Right ventricle myocardium inferior (tissue), 1 donor: ENCODE data around the gene CANT1. TPM values are rescaled to one million over a fixed set of nuclear protein-coding genes. Genes with fewer than 3 reads are reported as not detected.

Experiments
- ATAC-seq: fragments of 200-7000 bp; cut with Tn5 transposase; one replicate; pipeline ENCODE4 v1.9.1; 2020; ENCODE audit warnings: mild to moderate bottlenecking, moderate library complexity
- DNase-seq: peaks from one replicate; pipeline ENCODE4 v3.0.0; 2021; ENCODE audit errors: missing footprints
- intact Hi-C: fragments of 100-400 bp; cut with DNase I; formaldehyde crosslinking; loops from one replicate; pipeline ENCODE4 v1.11.0; 2022
- total RNA-seq: library from RNA; stranded (reverse); fragmentation: NEBNext Ultra II Directional; extraction: Animal tissue kit (Norgen Biotek cat#: 25700); gene quantifications from one replicate; pipeline ENCODE4 v1.2.1, GENCODE V29; 2021
- donor health status: DM: no; HTN: yes; CAD: no; lungs with severe emphysema.

The CANT1 gene
- total RNA-seq, 1 donor from 2014 or later: 31.1 TPM

DNA sequence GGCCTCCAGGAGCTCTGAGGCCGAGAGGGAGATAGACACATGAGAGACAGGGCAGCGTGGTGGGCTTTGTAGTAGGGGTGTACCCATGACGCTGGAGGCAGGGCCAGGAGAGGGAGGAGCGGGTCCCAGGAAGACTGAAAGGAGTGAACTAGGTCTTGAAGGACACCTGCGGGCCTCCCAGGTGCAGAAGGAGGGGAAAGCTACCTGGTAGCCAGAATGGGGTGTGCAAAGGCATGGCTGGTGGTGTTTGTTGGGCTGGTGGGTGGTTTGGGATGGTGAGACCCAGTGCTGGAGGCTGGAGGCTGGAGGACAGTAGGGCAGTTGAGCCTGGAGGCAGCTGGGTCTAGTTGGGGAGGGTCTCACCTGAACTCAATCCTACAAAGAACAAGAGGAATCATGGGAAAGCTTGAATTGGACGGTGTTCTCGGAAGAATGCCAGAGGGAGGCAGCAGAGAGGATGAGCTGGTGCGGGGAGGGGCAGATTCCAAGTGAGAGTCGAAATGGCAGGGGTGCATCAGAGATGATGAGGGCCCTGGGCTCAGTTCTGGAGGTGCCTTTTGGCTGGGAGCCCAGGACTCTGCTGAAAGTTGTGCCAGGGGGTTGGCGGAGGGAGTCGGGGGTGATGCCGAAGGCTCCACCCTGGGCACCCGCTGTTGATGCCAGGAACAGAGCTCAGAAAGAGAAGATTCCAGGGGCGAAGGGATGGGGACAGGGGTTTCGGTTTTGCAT is 35.6 kb upstream of the CANT1 start:
- ATAC-seq (no peak), DNase-seq (no peak)
- intact Hi-C loops: no loop called here

DNA sequence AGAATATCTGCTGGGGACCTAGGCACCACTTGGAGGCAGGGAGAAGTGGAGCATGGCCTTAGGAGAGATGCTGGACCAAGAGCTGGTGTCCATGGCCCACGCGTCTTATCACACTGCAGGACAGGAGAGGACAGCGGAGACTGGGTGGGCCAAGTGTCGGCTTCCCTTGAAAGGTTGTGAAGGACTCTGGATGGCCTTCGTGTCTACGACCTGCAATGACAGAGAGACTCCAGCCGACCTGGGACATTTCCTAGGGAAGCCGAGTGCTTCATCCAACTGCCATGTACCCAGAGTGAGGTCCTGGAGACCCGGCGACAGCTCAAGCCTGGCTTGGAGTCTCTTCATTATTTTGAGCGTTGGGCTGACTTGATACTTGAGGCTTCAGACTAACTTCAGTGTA is 34.9 kb upstream of the CANT1 start:
- intact Hi-C loops: no loop called here
- DNase-seq: no peak

DNA sequence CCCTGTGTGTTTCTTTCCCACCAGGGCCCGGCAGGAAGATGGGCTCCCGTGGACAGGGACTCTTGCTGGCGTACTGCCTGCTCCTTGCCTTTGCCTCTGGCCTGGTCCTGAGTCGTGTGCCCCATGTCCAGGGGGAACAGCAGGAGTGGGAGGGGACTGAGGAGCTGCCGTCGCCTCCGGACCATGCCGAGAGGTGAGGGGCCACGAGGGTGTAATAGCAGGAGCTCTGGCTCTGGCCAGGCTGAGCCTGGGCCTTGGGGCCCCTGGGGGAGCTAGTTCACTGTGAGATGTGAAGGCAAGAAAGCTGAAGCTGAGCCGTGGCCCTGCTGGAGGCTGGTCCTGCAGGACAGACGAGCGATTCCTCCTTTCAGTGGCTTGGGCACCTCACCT is 34.4 kb upstream of the CANT1 start:
- no peak for ATAC-seq
- no peak for DNase-seq
- intact Hi-C loops: no loop called here

More for the DNA sequence above, 34.9 kb upstream of the CANT1 start:
- no peak for ATAC-seq

DNA sequence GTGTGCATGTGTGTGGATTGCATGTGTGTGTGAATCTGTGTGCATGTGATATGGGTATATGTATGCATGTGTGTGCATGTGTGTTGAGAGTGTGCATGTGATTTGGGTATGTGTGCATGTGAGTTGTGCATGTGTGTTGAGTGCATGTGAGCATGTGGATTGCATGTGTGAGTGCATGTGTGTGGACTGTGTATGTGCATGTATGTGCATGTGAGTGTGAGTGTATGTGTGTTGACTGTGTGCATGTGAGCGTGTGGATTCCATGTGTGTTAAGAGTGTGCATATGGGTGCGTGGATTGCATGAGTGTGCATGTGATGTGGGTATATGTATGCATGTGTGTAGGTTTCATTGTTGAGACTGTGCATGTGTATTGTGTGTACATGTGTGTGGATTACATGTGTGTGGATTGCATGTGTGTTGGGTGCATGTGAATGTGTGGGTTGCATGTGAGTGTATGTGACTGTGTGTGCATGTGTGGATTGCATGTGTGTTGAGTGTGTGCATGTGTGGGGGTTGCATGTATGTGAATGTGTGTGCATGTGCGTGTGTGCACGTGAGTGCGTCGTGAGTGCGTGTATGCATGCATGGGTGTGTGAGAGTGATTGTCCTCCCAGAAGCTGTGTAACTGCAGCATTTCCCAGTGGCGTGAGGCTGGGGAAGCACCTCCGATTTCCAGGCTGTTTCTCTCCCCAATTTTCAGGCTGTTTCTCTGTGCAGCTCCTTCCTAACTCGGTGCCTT is 33.8 kb upstream of the CANT1 start:
- no peak for DNase-seq
- intact Hi-C loops: no loop called here
- no peak for ATAC-seq

DNA sequence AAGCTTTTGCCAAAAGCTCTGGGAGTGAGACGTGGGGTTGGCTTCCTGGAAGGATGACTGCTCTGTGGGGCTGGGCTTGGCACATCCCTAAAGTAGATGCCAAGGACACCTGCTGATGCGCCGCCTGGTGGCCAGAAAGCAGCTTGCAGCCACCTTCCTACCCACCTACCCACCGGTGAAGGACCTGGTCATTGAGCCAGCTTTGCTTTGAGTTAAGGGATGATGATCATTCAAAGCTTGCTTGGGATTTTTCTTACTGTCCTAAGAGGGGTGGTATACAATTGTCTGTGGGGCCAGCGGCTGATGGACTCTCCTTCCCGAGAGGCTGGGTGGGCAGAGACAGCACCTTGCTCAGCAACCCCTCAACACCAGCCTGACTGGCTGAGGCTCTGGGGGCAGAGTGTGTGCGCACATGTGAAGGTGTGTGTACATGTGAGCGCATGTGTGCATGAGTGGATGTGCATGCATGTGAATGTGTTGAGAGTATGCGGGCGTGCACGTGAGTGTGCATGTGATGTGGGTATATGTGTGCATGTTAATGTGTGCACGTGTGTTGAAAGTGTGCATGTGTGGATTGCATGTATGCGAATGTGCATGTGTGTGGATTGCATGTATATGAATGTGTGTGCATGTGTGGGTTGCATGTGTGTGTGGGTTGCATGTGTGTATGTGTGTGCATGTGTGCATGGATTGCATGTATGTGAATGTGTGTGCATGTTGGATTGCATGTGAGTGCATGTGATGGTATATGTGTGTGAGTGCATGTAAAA is 33.0 kb upstream of the CANT1 start:
- DNase-seq (peak; percentile 84), ATAC-seq (no peak)
- intact Hi-C loops: no loop called here

DNA sequence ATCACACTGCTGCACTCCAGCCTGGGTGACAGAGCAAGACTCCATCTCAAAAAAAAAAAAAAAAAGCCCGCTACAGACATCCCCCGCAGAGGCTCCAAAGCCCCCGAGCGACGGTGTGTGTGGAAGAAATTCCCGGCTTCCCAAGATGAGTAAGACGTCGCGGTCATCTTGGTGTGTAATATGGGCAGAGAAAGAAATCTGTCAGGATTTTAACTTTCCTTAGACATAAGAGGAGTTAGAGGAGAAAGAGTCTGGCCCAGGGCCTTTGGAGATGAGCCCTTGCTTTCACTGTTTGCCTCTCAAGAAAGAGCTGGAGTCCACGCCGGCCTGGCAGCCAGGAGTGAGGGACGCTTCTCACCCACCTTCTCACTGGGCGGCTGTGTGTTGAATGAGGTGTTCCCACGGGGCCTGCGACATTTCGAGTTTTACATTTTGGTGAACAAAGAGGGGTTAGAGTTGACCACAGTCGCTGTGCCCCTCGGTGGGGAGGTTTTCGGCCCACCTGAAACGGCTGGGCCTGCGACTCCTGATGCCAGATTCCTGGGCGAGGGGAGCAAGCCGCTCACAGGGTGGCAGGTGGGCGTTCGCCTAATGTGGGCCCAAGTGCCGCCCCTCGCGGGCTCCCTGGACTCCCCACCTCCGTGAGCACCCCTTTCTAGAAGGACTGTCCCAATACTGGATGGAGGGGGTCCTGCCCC is 32.3 kb upstream of the CANT1 start:
- DNase-seq (no peak), ATAC-seq (no peak)
- intact Hi-C loops: no loop called here

DNA sequence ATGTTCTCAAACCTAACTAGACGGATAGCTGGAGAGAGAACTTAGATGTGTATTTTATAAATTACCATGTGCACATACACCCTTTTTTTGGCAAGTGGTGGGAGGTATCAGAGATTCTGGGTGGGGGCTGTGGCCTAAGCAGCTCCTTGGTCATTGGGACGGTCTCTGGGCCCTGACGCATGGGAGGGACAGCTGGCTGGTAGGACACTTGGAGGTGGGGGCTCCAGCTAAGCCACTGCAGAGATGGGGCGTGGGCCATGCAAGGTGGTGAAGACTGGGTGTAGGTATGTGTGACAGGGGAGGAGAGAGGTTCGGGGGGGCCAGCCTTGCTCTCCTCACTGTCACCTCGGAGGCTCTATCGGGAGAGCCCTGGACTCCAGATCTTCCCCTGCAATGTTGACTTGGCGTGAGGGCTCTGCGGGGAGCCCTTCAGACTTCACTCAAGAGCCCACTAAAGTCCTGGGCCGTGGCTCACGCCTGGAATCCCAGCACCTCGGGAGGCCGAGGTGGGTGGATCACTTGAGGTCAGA is 31.5 kb upstream of the CANT1 start:
- ATAC-seq (no peak), DNase-seq (no peak)
- intact Hi-C loops: no loop called here

DNA sequence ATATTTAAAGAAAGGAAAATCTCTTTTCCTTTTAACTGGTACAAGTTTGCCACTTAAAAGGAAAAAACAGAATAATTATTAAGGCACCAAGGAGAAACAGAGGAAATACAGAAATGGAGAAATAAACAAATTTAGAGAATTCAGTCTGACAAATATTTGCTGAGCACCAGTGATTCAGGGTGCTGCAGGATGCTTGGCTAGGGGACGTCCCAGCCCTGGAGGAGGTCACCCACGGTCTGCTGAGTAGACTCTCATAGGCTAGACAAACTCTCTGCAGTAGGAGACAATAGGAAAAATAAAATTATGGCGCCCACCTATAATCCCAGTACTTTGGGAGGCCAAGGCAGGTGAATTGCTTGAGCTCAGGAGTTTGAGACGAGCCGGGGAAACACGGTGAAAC is 30.3 kb upstream of the CANT1 start:
- ATAC-seq: no peak
- intact Hi-C loops: no loop called here
- no peak for DNase-seq

DNA sequence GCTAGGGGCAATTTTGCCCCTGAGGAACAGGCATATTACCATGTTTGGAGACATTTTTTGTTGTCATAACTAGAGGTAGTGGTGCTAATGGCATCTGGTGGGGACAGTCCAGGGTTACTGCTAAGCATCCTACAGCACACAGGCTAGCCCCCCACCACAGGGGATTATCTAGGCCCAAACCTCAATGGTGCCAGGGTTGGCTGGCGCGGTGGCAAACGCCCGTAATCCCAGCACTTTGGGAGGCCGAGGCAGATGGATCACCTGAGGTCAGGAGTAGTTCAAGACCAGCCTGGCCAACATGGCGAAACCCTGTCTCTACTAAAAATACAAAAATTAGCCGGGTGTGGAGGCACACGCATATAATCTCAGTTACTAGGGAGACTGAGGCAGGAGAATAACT is 29.6 kb upstream of the CANT1 start:
- ATAC-seq (no peak), DNase-seq (no peak)
- intact Hi-C loops: no loop called here

DNA sequence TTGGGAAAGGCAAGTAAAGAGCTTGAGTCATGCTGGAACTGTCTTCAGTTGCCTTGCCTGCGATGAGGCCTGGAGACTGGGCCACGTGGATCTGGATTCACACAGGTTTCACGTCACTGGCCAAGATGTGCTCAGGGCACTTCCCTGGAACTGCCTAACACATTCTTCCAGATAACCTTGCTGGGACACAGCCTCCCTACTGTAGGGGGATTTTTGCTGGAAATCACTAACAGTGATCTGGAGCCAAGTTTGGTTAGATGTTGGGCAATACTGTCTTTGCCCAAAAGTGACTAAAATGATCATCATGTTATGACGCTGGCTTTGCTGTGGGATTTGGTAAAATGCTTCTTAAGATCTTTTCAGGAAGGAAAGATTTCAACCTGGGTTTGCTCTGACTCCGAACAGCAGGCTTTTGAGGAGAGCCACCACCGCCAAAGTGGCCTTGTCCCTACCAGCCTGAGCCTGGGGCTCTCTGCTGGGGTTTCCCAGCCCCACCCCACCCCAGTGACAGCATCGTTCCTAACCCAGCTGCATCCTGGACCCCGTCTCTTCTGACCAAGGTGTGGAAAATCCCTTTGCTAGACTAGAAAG is 29.1 kb upstream of the CANT1 start:
- DNase-seq (no peak), ATAC-seq (peak; percentile 66)
- intact Hi-C loops: no loop called here

DNA sequence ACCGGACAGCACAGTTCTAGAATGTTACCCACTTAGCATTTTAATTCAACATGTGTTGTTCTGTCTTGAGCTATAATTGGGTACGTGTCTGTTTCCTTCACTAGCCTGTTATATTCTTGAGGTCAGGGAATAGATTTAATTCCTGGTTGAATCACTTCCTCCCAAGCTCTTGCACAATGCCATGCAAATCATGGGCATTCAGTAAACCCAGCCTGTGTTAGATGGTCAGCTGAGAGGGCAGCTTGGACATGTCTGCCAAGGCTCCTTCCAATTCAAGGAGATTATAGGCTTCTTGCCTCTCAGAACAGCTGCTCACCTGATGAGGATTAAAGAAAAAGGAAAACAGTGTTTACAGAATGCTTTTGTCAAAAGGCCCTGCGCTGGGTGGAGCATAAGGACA is 27.0 kb upstream of the CANT1 start:
- DNase-seq (no peak), ATAC-seq (no peak)
- intact Hi-C loops: no loop called here

DNA sequence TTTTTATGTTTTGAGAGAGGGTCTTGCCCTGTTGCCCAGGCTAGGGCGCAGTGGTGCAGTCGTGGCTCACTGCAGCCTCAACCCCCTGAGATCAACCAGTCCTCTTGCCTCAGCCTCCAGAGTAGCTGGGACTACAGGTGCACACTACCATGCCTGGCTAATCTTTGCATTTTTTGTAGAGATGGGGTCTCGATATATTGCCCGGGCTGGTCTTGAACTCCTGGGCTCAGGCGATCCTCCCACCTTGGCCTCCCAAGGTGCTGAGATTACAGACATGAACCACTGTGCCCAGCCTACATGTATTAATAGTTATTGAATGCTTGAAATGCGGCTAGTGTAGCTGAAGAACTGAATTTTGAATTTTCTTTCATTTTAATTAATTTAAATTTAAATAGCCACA is 26.6 kb upstream of the CANT1 start:
- no peak for ATAC-seq
- intact Hi-C loops: no loop called here
- DNase-seq: no peak

DNA sequence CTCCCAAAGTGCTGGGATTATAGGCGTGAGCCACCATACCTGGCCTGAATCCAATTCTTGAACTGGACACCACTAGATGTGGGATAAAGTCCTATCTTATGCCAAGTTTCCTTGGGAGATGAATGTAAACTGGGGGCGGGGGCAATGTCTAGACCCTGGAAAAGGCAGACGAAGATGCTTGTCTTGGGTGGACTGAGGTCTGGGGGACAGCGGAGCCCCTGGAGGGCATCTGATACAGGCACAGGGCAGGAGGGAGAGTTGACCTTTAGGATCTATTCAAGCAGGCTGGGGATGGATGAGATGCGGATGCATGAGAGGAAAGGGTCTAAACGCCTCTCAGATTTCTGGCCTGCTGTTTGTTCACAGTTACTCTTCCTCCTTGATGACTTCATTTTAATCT is 26.1 kb upstream of the CANT1 start:
- ATAC-seq (no peak), DNase-seq (no peak)
- intact Hi-C loops: no loop called here

DNA sequence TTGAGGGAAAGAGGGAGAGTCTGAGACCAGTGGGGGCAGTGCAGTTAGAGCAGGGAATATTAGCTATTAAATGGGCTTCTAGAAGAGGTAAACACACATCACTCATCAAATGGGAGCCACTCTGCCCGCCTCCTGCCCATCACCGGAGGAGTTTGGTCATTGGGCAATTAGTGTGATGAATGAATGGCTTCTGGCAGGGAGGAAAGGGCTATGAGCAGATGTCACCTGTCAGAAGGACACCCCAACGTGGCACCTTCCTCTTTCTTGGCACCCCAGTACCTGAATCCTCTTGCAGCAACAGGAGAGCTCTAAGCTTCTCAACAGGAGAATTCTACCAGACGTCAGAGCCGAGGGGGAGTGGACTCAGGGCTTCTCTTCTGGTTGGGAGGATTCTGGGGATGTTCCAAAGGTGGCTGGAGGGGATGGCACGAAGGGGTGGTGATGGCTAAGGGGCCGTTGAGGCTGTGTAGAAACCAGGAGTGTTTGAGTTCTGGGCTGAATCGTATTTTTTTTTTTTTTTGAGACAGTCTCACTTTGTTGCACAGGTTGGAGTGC is 25.4 kb upstream of the CANT1 start:
- no peak for DNase-seq
- ATAC-seq: no peak
- intact Hi-C loops: no loop called here

DNA sequence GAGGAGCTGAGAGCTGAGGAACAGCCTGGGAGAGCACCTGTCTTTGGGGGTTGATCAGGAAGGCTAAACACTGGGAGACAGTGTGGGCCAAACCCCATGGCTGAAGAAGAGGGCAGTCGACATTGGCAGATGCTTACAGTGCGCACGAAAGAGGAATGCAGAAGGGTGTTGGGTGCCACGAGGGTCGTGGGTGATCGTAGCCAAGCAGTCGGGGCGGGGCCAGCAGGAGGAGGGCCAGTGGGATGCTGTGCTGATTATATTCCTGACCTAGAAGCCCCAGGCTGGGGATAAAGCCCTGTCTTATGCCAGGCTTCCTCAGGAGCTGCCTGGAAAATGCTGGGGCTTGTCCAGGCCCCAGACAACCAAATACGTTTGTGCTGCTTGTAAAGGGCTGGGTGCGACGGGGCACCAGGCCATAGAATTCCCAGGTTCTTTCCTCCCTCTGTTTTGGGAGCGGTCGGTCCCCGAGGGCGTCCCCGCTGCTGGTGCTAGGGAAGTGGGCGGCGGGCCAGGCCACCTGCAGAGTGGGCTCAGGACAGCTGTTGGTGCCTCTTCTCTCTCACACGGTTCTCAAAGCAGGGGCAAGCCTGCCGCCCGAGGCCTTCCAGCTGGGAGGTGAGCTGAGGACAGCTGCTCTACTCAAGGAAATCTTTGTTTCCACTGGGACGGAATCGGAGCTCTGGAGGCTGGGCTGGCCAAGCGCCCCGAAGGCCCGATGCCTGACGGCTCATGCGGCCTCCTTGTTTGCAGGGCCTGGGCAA is 24.4 kb upstream of the CANT1 start:
- ATAC-seq: peak; percentile 68
- DNase-seq: peak; percentile 85
- intact Hi-C loops: no loop called here

DNA sequence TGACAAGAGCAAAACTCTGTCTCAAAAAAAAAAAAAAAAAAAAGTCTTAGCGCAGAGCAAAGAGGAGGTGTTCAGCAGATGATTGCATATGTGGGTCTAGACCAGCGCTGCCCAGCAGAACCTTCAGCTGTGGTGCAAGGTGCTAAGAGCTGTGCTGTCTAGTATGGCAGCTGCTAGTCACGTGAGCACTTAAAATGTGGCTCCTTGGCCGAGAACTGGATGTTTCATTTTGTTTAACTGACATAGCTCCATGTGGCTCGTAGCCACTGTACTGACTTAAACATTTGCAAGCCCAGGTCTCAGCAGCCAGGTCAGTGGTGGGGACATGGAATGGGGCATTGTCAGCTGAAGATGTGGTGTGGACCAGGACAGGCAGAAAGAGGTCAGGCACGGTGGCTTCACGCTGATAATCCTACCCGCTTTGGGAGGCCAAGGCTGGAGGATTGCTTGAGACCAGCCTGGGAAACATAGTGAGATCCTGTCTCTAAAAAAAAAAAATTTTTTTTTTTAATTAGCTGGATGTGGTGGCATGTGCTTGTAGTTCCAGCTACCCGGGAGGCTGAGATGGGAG is 23.6 kb upstream of the CANT1 start:
- DNase-seq (no peak), ATAC-seq (no peak)
- intact Hi-C loops: no loop called here
